ENCODE results near the gene ZBTB7A.
"Not testable (repeated sequence)": the region's sequence is repeated elsewhere in the genome, so short reads cannot be mapped to it uniquely, and the experiment has no call there.

The ZBTB7A gene

DNA sequence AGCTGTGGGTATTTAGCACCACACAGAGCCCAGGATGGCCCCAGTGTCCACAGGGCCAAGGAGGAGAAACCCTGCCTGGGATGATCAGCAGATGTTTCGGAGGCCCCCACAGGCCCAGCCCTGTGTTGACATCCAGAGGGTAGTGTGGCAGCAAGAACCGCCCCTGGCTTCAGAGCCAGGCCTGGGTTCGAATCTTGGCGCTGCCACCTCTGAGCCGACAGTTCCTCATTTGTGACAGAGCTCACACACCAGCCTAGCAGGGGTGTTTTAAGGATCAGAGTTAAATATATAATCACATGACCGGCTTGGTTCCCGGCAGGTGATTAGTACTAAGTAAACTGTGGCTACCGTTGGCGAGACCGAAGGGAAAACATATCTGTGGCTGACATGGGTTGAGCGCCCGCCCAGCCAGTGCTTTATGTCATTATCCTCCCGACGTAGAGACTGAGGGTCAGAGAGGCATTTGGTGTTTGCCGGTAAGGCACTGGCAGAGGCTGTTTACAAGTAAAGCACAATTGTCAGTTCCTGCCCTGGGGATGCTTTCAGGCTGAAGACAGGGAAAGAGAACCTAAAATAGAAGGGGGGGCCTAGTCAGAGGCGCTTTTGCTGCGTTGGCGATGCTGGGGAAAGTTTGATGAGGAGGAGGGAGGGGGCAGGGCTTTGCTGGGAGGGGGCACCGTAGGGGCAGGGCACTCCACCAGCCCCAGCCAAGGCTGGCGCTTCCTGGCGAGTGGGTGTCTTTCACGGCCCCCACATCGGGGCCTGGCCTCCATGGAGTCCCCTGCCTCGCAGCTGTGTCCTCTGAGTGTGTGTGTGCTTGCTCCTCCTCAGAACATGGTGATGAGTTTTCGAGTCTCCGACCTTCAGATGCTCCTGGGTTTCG, 54.4 kb downstream of the ZBTB7A start:
- no peak overlapping the region for H2AFZ ChIP-seq (ENCODE audit: low read depth, low read length)
- no peak for DNase-seq
- H4K8ac ChIP-seq (ENCODE audit: low read length) = no peak overlapping the region

DNA sequence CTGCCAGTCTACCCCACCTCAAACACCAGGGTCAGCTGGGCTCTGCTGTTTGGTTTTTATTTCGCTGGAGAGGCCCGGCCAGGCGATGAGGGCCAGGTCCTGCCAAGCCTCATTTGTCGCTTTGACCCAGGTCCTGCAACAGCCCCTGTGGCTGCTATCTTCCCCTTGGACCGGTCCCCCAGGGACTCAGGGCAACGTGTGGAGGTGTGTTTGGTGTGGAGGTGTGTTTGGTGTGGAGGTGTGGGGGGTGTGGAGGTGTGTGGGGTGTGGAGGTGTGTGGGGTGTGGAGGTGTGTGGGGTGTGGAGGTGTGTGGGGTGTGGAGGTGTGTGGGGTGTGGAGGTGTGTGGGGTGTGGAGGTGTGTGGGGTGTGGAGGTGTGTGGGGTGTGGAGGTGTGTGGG, 55.3 kb downstream of the ZBTB7A start:
- not testable (repeated sequence) for H3K9ac ChIP-seq (ENCODE audit: low read length); H3K23ac ChIP-seq (ENCODE audit: low read length in 2 of 2); H3K4me3 ChIP-seq (ENCODE audit: insufficient read depth in 1 of 2, low read depth in 1 of 2, low read length in 2 of 2); H2BK15ac ChIP-seq (ENCODE audit: low read depth, poor library complexity, severe bottlenecking); H3K14ac ChIP-seq (ENCODE audit: low read length in 2 of 2); H3K4me2 ChIP-seq (ENCODE audit: low read length, poor library complexity, severe bottlenecking); H2AK5ac ChIP-seq (ENCODE audit: low read length, severe bottlenecking); H2BK5ac ChIP-seq (ENCODE audit: low read depth, low read length, poor library complexity, severe bottlenecking); H2BK120ac ChIP-seq (ENCODE audit: low read depth, low read length); H4K91ac ChIP-seq (ENCODE audit: low read length); H3K4ac ChIP-seq (ENCODE audit: low read depth in 1 of 2, low read length in 2 of 2); H3K27me3 ChIP-seq (ENCODE audit: control insufficient read depth in 1 of 2, insufficient read depth in 1 of 2, low read length in 2 of 2); H4K8ac ChIP-seq (ENCODE audit: low read length); H2AFZ ChIP-seq (ENCODE audit: low read depth, low read length); DNase-seq; H3K27ac ChIP-seq (ENCODE audit: low read length, poor library complexity, severe bottlenecking); H3K18ac ChIP-seq (ENCODE audit: low read depth in 1 of 2, low read length in 2 of 2); H3K9me3 ChIP-seq (ENCODE audit: control insufficient read depth, low read length)
- 88% methylated on average over 6 of the region's 6 CpGs for WGBS
- H3K36me3 ChIP-seq (ENCODE audit: control insufficient read depth in 1 of 2, insufficient read depth in 2 of 2, low read depth in 1 of 2, low read length in 2 of 2) = peaks cover 31 to 64% of the 10 kb centered on the region in 2 experiments
- peaks cover 53% of the 10 kb centered on the region for H3K4me1 ChIP-seq (ENCODE audit: control insufficient read depth, insufficient read depth, low read depth, low read length)
- peak overlapping the region in 1 of 2 experiments; percentile 17 for H2BK12ac ChIP-seq (ENCODE audit: low read length in 2 of 2)
- H3K79me1 ChIP-seq (replicated peaks; ENCODE audit: low read length, poor library complexity, severe bottlenecking) = peaks cover 42% of the 10 kb centered on the region

More for the DNA sequence above, 54.4 kb downstream of the ZBTB7A start:
- Histone ChIP-seq H3K23ac (ENCODE audit: low read length in 2 of 2) (no peak overlapping the region), H2AK5ac (ENCODE audit: low read length, severe bottlenecking) (no peak overlapping the region), H2BK15ac (ENCODE audit: low read depth, poor library complexity, severe bottlenecking) (no peak overlapping the region), H3K27ac (ENCODE audit: low read length, poor library complexity, severe bottlenecking) (no peak overlapping the region), H3K4me1 (ENCODE audit: control insufficient read depth, insufficient read depth, low read depth, low read length) (peaks cover 59% of the 10 kb centered on the region), H3K36me3 (ENCODE audit: control insufficient read depth in 1 of 2, insufficient read depth in 2 of 2, low read depth in 1 of 2, low read length in 2 of 2) (peaks cover 32 to 73% of the 10 kb centered on the region in 2 experiments), H3K18ac (ENCODE audit: low read depth in 1 of 2, low read length in 2 of 2) (no peak overlapping the region), H2BK5ac (ENCODE audit: low read depth, low read length, poor library complexity, severe bottlenecking) (no peak overlapping the region), H2BK120ac (ENCODE audit: low read depth, low read length) (no peak overlapping the region), H3K4ac (ENCODE audit: low read depth in 1 of 2, low read length in 2 of 2) (no peak overlapping the region), H3K27me3 (ENCODE audit: control insufficient read depth in 1 of 2, insufficient read depth in 1 of 2, low read length in 2 of 2) (no peaks in the 10 kb centered on the region), H3K79me1 (replicated peaks; ENCODE audit: low read length, poor library complexity, severe bottlenecking) (peaks cover 44% of the 10 kb centered on the region), H3K4me2 (ENCODE audit: low read length, poor library complexity, severe bottlenecking) (no peak overlapping the region), H3K14ac (ENCODE audit: low read length in 2 of 2) (no peak overlapping the region), H4K91ac (ENCODE audit: low read length) (no peak overlapping the region), H3K9me3 (ENCODE audit: control insufficient read depth, low read length) (no peaks in the 10 kb centered on the region), H2BK12ac (ENCODE audit: low read length in 2 of 2) (no peak overlapping the region), H3K4me3 (ENCODE audit: insufficient read depth in 1 of 2, low read depth in 1 of 2, low read length in 2 of 2) (no peak overlapping the region), H3K9ac (ENCODE audit: low read length) (no peak overlapping the region)
- 95% methylated on average over 27 of the region's 27 CpGs for WGBS

DNA sequence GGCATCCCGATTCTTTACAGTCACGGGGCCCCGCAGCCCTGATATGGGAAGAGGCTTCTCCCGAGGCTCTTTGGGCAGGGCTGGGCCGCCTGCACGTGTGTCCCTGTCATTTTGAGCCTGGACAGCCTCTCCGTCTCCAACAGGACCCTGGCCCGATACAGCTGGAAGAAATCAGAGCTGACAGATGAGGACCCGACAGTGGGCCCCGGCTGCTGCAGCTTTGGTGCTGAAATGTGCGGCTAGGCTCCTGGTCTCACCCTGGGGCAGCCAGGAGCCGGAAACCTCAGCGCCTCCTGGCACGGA, 55.9 kb downstream of the ZBTB7A start:
- Histone ChIP-seq H2AK5ac (ENCODE audit: low read length, severe bottlenecking) (no peak overlapping the region), H3K14ac (ENCODE audit: low read length in 2 of 2) (no peak overlapping the region), H4K91ac (ENCODE audit: low read length) (no peak overlapping the region), H3K9me3 (ENCODE audit: control insufficient read depth, low read length) (no peaks in the 10 kb centered on the region), H4K8ac (ENCODE audit: low read length) (no peak overlapping the region), H3K27me3 (ENCODE audit: control insufficient read depth in 1 of 2, insufficient read depth in 1 of 2, low read length in 2 of 2) (no peaks in the 10 kb centered on the region), H3K18ac (ENCODE audit: low read depth in 1 of 2, low read length in 2 of 2) (no peak overlapping the region), H3K4me3 (ENCODE audit: insufficient read depth in 1 of 2, low read depth in 1 of 2, low read length in 2 of 2) (no peak overlapping the region), H2BK15ac (ENCODE audit: low read depth, poor library complexity, severe bottlenecking) (no peak overlapping the region), H2BK5ac (ENCODE audit: low read depth, low read length, poor library complexity, severe bottlenecking) (no peak overlapping the region), H3K36me3 (ENCODE audit: control insufficient read depth in 1 of 2, insufficient read depth in 2 of 2, low read depth in 1 of 2, low read length in 2 of 2) (peaks cover 27 to 57% of the 10 kb centered on the region in 2 experiments), H2BK12ac (ENCODE audit: low read length in 2 of 2) (peak overlapping the region in 1 of 2 experiments; percentile 15), H2AFZ (ENCODE audit: low read depth, low read length) (no peak overlapping the region), H3K4me2 (ENCODE audit: low read length, poor library complexity, severe bottlenecking) (no peak overlapping the region), H3K27ac (ENCODE audit: low read length, poor library complexity, severe bottlenecking) (no peak overlapping the region), H3K23ac (ENCODE audit: low read length in 2 of 2) (no peak overlapping the region), H3K79me1 (replicated peaks; ENCODE audit: low read length, poor library complexity, severe bottlenecking) (peaks cover 40% of the 10 kb centered on the region), H3K4me1 (ENCODE audit: control insufficient read depth, insufficient read depth, low read depth, low read length) (peaks cover 47% of the 10 kb centered on the region), H3K4ac (ENCODE audit: low read depth in 1 of 2, low read length in 2 of 2) (no peak overlapping the region), H3K9ac (ENCODE audit: low read length) (no peak overlapping the region), H2BK120ac (ENCODE audit: low read depth, low read length) (no peak overlapping the region)
- WGBS = 55% methylated on average over 13 of the region's 14 CpGs
- no peak for DNase-seq

DNA sequence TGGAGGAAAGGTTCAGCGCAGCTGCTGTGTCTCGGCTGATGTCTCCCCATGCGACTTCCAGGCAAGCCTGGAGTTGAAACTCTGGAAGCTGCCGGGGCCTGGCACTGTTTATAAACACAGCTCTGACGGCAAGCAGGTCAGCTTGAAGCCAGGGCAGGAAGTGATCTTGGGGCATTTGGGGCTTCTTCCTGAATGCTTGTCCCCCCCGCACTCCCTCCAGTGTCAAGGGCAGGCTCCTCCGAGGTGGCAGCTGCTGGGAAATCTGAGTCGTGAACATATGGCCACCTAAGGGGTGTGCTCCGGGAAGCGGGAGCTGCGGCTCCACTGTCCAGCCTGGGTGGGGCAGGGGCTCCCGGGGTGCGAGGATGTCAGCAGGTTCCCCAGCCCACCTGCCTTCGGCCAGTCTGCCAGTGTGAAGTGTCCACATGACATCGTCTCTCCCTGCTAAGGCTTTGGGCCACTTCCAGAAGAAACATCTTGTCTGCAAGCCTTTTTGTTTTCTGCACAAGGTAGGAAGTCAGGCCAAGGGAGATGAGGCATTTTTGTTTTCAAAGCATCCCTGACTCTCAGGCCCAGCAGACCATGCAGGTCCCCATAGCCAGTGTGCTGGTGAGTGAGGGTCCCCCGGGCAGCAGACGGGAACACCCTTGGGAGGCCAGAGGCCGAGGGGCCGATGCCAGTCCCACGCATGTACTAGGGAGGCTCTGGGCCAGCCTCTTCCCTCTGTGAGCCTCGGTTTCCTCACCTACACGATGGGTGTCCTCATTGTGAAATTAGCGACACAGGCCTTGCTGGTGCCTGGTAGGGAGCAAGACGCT, 56.5 kb downstream of the ZBTB7A start:
- Histone ChIP-seq H3K9ac (ENCODE audit: low read length) (peak overlapping the region; percentile 82), H3K79me1 (replicated peaks; ENCODE audit: low read length, poor library complexity, severe bottlenecking) (peaks cover 40% of the 10 kb centered on the region), H3K23ac (ENCODE audit: low read length in 2 of 2) (peak overlapping the region in 1 of 2 experiments; percentile 35), H2AK5ac (ENCODE audit: low read length, severe bottlenecking) (no peak overlapping the region), H3K4me1 (ENCODE audit: control insufficient read depth, insufficient read depth, low read depth, low read length) (peaks cover 42% of the 10 kb centered on the region), H3K27ac (ENCODE audit: low read length, poor library complexity, severe bottlenecking) (no peak overlapping the region), H4K91ac (ENCODE audit: low read length) (no peak overlapping the region), H3K27me3 (ENCODE audit: control insufficient read depth in 1 of 2, insufficient read depth in 1 of 2, low read length in 2 of 2) (no peaks in the 10 kb centered on the region), H2BK15ac (ENCODE audit: low read depth, poor library complexity, severe bottlenecking) (no peak overlapping the region), H3K36me3 (ENCODE audit: control insufficient read depth in 1 of 2, insufficient read depth in 2 of 2, low read depth in 1 of 2, low read length in 2 of 2) (peaks cover 26 to 51% of the 10 kb centered on the region in 2 experiments), H3K18ac (ENCODE audit: low read depth in 1 of 2, low read length in 2 of 2) (peak overlapping the region in 1 of 2 experiments; percentile 26), H3K14ac (ENCODE audit: low read length in 2 of 2) (no peak overlapping the region), H2BK5ac (ENCODE audit: low read depth, low read length, poor library complexity, severe bottlenecking) (no peak overlapping the region), H4K8ac (ENCODE audit: low read length) (no peak overlapping the region), H2BK120ac (ENCODE audit: low read depth, low read length) (no peak overlapping the region), H2AFZ (ENCODE audit: low read depth, low read length) (no peak overlapping the region), H3K4me2 (ENCODE audit: low read length, poor library complexity, severe bottlenecking) (no peak overlapping the region), H3K9me3 (ENCODE audit: control insufficient read depth, low read length) (no peaks in the 10 kb centered on the region), H2BK12ac (ENCODE audit: low read length in 2 of 2) (peak overlapping the region in 1 of 2 experiments; percentile 15), H3K4me3 (ENCODE audit: insufficient read depth in 1 of 2, low read depth in 1 of 2, low read length in 2 of 2) (peak overlapping the region in 1 of 2 experiments; percentile 14), H3K4ac (ENCODE audit: low read depth in 1 of 2, low read length in 2 of 2) (no peak overlapping the region)
- DNase-seq = peak; percentile 72
- WGBS = 53% methylated on average over 24 of the region's 24 CpGs

All from mesenchymal stem cell (in vitro differentiated cells and primary cell).